HepG2 (cell line): ENCODE results near the gene MTARC1. TPM values are rescaled to one million over a fixed set of nuclear protein-coding genes. Genes with fewer than 3 reads are reported as not detected.

Experiments
- CHD2 ChIP-seq: IDR thresholded peaks from 2 replicates; pipeline ENCODE4 v1.6.1; 2011; ENCODE audit warnings: low read depth, low read length, improper control_type of control experiment
- FLYWCH1 ChIP-seq: sonication (generic); formaldehyde crosslinking; IDR thresholded peaks from 2 replicates; pipeline ENCODE4 v1.8.1; 2023; ENCODE audit warnings: mild to moderate bottlenecking, missing genetic modification reagents
- KMT2A ChIP-seq: sonication (generic); formaldehyde crosslinking; IDR thresholded peaks from 2 replicates; pipeline ENCODE4 v1.4.0; 2020; ENCODE audit warnings: missing genetic modification reagents
- PTBP1 ChIP-seq: fragments of 200-400 bp; formaldehyde crosslinking; IDR thresholded peaks from 2 replicates; pipeline ENCODE4 v1.6.1; 2018; ENCODE audit warnings: low read length, low read depth; ENCODE audit not compliant: poor library complexity, severe bottlenecking
- RFX1 ChIP-seq: fragments of 450-650 bp; IDR thresholded peaks from 2 replicates; pipeline ENCODE4 v1.6.1; 2017
- SMC3 ChIP-seq: IDR thresholded peaks from 2 replicates; pipeline ENCODE4 v1.6.1; 2011; ENCODE audit warnings: low read length, improper control_type of control experiment
- THYN1 ChIP-seq: sonication (generic); formaldehyde crosslinking; IDR thresholded peaks from 2 replicates; pipeline ENCODE4 v1.8.1; 2023; ENCODE audit warnings: low read depth, mild to moderate bottlenecking, moderate library complexity, missing genetic modification reagents, borderline replicate concordance
- YEATS2 ChIP-seq: sonication (generic); formaldehyde crosslinking; IDR thresholded peaks from 2 replicates; pipeline ENCODE4 v1.4.0; 2020; ENCODE audit warnings: missing genetic modification reagents, borderline replicate concordance
- ZBTB7A ChIP-seq: sonication (generic); formaldehyde crosslinking; IDR thresholded peaks from 2 replicates; pipeline ENCODE4 v1.8.0; 2022; ENCODE audit warnings: mild to moderate bottlenecking, missing genetic modification reagents
- ZFAT ChIP-seq: sonication (generic); formaldehyde crosslinking; conservative IDR thresholded peaks from 2 replicates; pipeline ENCODE4 v1.8.1; 2023; ENCODE audit warnings: missing genetic modification reagents, inconsistent platforms
- ZNF232 ChIP-seq: sonication (generic); formaldehyde crosslinking; IDR thresholded peaks from 2 replicates; pipeline ENCODE4 v1.4.0; 2020; ENCODE audit warnings: missing genetic modification reagents, borderline replicate concordance
- ZNF235 ChIP-seq: sonication (generic); formaldehyde crosslinking; IDR thresholded peaks from 2 replicates; pipeline ENCODE4 v1.8.1; 2023; ENCODE audit warnings: mild to moderate bottlenecking, missing genetic modification reagents, borderline replicate concordance
- ZNF816 ChIP-seq: sonication (generic); formaldehyde crosslinking; IDR thresholded peaks from 2 replicates; pipeline ENCODE4 v1.8.0; 2022; ENCODE audit warnings: missing genetic modification reagents, mild to moderate bottlenecking, borderline replicate concordance
- polyA plus RNA-seq, 8 experiments: library from polyadenylated mRNA; depleted of rRNA in 3 of 8; stranded (reverse) in 7 of 8; unstranded in 1 of 8; fragments of >200 nt; fragmentation: Illumina TruSeq in 4 of 8; extraction: Trizol in 4 of 8; gene quantifications; 2 replicates each; pipeline versions ENCODE4 v1.2.1 to v1.2.3, GENCODE V29; 2011 to 2016; ENCODE audit warnings: low read depth in 4 of 8, missing spikeins in 1 of 8, mixed read lengths in 1 of 8; ENCODE audit not compliant: insufficient read depth in 1 of 8
- total RNA-seq, 5 experiments: library from RNA; depleted of rRNA; stranded (reverse); fragments of >200 nt; fragmentation: Illumina TruSeq; extraction: Trizol; gene quantifications; 2 replicates each; pipeline ENCODE4 v1.2.3, GENCODE V29; 2016; ENCODE audit warnings: low read depth in 1 of 5
- TF ChIP-seq, protein P1 (sequence below): sonication (generic); formaldehyde crosslinking; IDR thresholded peaks from 2 replicates; pipeline ENCODE4 v1.8.1; 2022; ENCODE audit warnings: mild to moderate bottlenecking, missing genetic modification reagents
- TF ChIP-seq, protein P2 (sequence below): sonication (generic); formaldehyde crosslinking; IDR thresholded peaks from 2 replicates; pipeline ENCODE4 v1.4.0; 2020; ENCODE audit warnings: low read depth, missing genetic modification reagents
- TF ChIP-seq, protein P3 (sequence below): IDR thresholded peaks from 2 replicates; pipeline ENCODE4 v1.6.1; 2012; ENCODE audit warnings: low read length, improper control_type of control experiment
- TF ChIP-seq, protein P4 (sequence below): IDR thresholded peaks from 2 replicates; pipeline ENCODE4 v1.6.1; 2012; ENCODE audit warnings: low read depth, low read length, improper control_type of control experiment

The MTARC1 gene
- total and polyA plus RNA-seq, 2 of the 13 experiments (the other 11 are each of a cell fraction or from before 2014, with no cell fraction given), result 19.4 to 106 TPM

DNA sequence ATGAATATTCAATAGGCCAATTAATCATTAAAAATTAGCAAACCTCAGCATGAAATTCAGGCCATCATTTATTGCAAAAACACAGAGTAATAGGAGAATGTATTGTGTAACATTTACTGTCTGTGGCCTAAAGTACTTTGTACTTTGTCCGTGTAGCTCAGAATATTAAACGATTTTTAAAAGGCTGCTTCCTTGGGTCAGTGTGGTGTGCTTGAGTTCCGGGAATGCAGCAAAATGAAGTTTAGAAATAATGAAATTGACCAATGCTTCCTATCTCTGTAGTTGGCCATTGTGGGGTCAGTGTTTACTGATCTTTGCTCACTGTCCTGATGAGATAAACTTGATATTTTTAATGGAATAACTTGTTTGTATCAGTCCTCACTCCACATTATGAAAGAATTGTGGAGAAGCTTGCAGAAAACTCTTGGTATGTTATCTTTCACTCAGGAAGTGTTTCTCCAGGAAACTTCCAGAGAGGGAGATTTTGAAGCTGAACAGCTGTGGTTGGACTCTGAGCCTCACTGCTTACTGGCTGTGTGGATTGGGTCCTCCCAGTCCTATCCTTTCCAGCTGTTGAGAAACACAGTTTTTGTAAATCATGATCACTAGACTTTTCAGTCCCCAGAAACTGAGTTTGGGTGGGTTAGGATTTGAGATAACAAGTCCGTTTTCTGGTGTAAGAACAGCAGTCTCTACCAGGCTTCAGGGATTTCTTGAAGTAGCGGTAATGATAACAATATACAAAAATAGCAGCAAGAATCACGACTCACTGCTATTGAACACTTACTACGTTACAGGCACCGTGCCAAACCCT lies 19.2 kb upstream of the MTARC1 start (continued):
- TF ChIP-seq, protein P1, sequence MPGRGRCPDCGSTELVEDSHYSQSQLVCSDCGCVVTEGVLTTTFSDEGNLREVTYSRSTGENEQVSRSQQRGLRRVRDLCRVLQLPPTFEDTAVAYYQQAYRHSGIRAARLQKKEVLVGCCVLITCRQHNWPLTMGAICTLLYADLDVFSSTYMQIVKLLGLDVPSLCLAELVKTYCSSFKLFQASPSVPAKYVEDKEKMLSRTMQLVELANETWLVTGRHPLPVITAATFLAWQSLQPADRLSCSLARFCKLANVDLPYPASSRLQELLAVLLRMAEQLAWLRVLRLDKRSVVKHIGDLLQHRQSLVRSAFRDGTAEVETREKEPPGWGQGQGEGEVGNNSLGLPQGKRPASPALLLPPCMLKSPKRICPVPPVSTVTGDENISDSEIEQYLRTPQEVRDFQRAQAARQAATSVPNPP, result no peak
- TF ChIP-seq KMT2A (CRISPR knock-in tag) (peak; percentile 5; the same call in 1 of the 2 replicates), PTBP1 (no peak), ZNF816 (CRISPR knock-in tag) (peak; percentile 21; the same call in 1 of the 2 replicates), YEATS2 (no peak), THYN1 (CRISPR knock-in tag) (no peak), RFX1 (no peak), CHD2 (no peak), ZFAT (no peak), ZNF235 (CRISPR knock-in tag) (no peak), SMC3 (peak; percentile 38; the same call in 1 of the 2 replicates), ZNF232 (CRISPR knock-in tag) (0 out of 2 replicates have a peak, but pooled peaks have one; percentile 21), ZBTB7A (CRISPR knock-in tag) (no peak), FLYWCH1 (CRISPR knock-in tag) (no peak)
- TF ChIP-seq, protein P2, sequence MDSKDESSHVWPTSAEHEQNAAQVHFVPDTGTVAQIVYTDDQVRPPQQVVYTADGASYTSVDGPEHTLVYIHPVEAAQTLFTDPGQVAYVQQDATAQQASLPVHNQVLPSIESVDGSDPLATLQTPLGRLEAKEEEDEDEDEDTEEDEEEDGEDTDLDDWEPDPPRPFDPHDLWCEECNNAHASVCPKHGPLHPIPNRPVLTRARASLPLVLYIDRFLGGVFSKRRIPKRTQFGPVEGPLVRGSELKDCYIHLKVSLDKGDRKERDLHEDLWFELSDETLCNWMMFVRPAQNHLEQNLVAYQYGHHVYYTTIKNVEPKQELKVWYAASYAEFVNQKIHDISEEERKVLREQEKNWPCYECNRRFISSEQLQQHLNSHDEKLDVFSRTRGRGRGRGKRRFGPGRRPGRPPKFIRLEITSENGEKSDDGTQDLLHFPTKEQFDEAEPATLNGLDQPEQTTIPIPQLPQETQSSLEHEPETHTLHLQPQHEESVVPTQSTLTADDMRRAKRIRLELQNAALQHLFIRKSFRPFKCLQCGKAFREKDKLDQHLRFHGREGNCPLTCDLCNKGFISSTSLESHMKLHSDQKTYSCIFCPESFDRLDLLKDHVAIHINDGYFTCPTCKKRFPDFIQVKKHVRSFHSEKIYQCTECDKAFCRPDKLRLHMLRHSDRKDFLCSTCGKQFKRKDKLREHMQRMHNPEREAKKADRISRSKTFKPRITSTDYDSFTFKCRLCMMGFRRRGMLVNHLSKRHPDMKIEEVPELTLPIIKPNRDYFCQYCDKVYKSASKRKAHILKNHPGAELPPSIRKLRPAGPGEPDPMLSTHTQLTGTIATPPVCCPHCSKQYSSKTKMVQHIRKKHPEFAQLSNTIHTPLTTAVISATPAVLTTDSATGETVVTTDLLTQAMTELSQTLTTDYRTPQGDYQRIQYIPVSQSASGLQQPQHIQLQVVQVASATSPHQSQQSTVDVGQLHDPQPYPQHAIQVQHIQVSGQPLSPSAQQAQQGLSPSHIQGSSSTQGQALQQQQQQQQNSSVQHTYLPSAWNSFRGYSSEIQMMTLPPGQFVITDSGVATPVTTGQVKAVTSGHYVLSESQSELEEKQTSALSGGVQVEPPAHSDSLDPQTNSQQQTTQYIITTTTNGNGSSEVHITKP, result no peak
- TF ChIP-seq, protein P3, sequence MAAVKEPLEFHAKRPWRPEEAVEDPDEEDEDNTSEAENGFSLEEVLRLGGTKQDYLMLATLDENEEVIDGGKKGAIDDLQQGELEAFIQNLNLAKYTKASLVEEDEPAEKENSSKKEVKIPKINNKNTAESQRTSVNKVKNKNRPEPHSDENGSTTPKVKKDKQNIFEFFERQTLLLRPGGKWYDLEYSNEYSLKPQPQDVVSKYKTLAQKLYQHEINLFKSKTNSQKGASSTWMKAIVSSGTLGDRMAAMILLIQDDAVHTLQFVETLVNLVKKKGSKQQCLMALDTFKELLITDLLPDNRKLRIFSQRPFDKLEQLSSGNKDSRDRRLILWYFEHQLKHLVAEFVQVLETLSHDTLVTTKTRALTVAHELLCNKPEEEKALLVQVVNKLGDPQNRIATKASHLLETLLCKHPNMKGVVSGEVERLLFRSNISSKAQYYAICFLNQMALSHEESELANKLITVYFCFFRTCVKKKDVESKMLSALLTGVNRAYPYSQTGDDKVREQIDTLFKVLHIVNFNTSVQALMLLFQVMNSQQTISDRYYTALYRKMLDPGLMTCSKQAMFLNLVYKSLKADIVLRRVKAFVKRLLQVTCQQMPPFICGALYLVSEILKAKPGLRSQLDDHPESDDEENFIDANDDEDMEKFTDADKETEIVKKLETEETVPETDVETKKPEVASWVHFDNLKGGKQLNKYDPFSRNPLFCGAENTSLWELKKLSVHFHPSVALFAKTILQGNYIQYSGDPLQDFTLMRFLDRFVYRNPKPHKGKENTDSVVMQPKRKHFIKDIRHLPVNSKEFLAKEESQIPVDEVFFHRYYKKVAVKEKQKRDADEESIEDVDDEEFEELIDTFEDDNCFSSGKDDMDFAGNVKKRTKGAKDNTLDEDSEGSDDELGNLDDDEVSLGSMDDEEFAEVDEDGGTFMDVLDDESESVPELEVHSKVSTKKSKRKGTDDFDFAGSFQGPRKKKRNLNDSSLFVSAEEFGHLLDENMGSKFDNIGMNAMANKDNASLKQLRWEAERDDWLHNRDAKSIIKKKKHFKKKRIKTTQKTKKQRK, result no peak
- TF ChIP-seq, protein P4, sequence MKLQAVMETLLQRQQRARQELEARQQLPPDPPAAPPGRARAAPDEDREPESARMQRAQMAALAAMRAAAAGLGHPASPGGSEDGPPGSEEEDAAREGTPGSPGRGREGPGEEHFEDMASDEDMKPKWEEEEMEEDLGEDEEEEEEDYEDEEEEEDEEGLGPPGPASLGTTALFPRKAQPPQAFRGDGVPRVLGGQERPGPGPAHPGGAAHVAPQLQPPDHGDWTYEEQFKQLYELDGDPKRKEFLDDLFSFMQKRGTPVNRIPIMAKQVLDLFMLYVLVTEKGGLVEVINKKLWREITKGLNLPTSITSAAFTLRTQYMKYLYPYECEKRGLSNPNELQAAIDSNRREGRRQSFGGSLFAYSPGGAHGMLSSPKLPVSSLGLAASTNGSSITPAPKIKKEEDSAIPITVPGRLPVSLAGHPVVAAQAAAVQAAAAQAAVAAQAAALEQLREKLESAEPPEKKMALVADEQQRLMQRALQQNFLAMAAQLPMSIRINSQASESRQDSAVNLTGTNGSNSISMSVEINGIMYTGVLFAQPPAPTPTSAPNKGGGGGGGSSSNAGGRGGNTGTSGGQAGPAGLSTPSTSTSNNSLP, result 0 out of 2 replicates have a peak, but pooled peaks have one; percentile 27
